Liver (tissue), 9 donors: Measurements from ENCODE around the gene MAB21L4. TPM values are rescaled to one million over a fixed set of nuclear protein-coding genes. Genes with fewer than 3 reads are reported as not detected.

Experiments used
- DNase-seq: peaks from one replicate; pipeline ENCODE4 v3.0.0-alpha.2; 2017; ENCODE audit warnings: low spot score
- H3K27ac ChIP-seq, 2 donors: one replicate each; pipeline ENCODE4 v1.7.0; 2013; ENCODE audit warnings: inconsistent platforms in 2 of 2, low read length in 2 of 2, control low read depth in 1 of 2, low read depth in 1 of 2, mild to moderate bottlenecking in 1 of 2
- H3K27me3 ChIP-seq, 4 donors: one replicate each; pipeline versions ENCODE4 v1.6.1 to v1.7.0; 2013; ENCODE audit warnings: low read length in 3 of 4, inconsistent platforms in 1 of 4, mild to moderate bottlenecking in 1 of 4, moderate library complexity in 1 of 4; ENCODE audit not compliant: control insufficient read depth in 4 of 4, insufficient read depth in 4 of 4
- H3K36me3 ChIP-seq, 4 donors: one replicate each; pipeline versions ENCODE4 v1.6.1 to v1.7.0; 2013; ENCODE audit warnings: low read length in 3 of 4, mild to moderate bottlenecking in 3 of 4, low read depth in 1 of 4, moderate library complexity in 1 of 4; ENCODE audit not compliant: control insufficient read depth in 4 of 4, insufficient read depth in 3 of 4
- H3K4me1 ChIP-seq, 4 donors: one replicate each; pipeline versions ENCODE4 v1.6.1 to v1.7.0; 2013; ENCODE audit warnings: low read length in 3 of 4, mild to moderate bottlenecking in 3 of 4, moderate library complexity in 1 of 4; ENCODE audit not compliant: control insufficient read depth in 4 of 4, insufficient read depth in 4 of 4
- H3K4me3 ChIP-seq, 3 donors: one replicate each; pipeline versions ENCODE4 v1.6.1 to v1.7.0; 2013; ENCODE audit warnings: low read length in 3 of 3, control low read depth in 1 of 3, low read depth in 1 of 3, mild to moderate bottlenecking in 1 of 3
- H3K9ac ChIP-seq, 2 donors: one replicate each; pipeline ENCODE4 v1.7.0; 2013; ENCODE audit warnings: low read length in 2 of 2, mild to moderate bottlenecking in 2 of 2, moderate library complexity in 2 of 2, control low read depth in 1 of 2, low read depth in 1 of 2
- H3K9me3 ChIP-seq, 4 donors: one replicate each; pipeline versions ENCODE4 v1.6.1 to v1.7.0; 2013; ENCODE audit warnings: low read length in 3 of 4; ENCODE audit not compliant: control insufficient read depth in 4 of 4
- ATF3 ChIP-seq: IDR thresholded peaks from 2 replicates; pipeline ENCODE4 v1.6.1; 2016; ENCODE audit warnings: antibody characterized with exemption
- CTCF ChIP-seq: fragments of 150-350 bp; IDR thresholded peaks from 2 replicates; pipeline ENCODE4 v1.5.1; 2017; ENCODE audit warnings: improper control_type of control experiment, low read depth, low read length; ENCODE audit not compliant: missing input control
- EGR1 ChIP-seq, 2 donors: IDR thresholded peaks; 2 replicates each; pipeline ENCODE4 v1.6.1; 2016 to 2018; ENCODE audit warnings: antibody characterized with exemption in 2 of 2, low read depth in 2 of 2
- FOXA1 ChIP-seq: IDR thresholded peaks from 2 replicates; pipeline ENCODE4 v1.6.1; 2016; ENCODE audit warnings: antibody characterized with exemption
- HNF4A ChIP-seq, 2 donors: conservative IDR thresholded peaks; 2 replicates each; pipeline ENCODE4 v1.6.1; 2016; ENCODE audit warnings: antibody characterized with exemption in 2 of 2, mild to moderate bottlenecking in 2 of 2
- HNF4G ChIP-seq: IDR thresholded peaks from 2 replicates; pipeline ENCODE4 v1.6.1; 2016; ENCODE audit warnings: antibody characterized with exemption
- MAX ChIP-seq: IDR thresholded peaks from 2 replicates; pipeline ENCODE4 v1.6.1; 2016; ENCODE audit warnings: antibody characterized with exemption
- NR2F2 ChIP-seq: IDR thresholded peaks from 2 replicates; pipeline ENCODE4 v1.6.1; 2016; ENCODE audit warnings: antibody characterized with exemption
- RAD21 ChIP-seq, 2 donors: IDR thresholded peaks; 2 replicates each; pipeline ENCODE4 v1.6.1; 2016; ENCODE audit warnings: antibody characterized with exemption in 2 of 2, mild to moderate bottlenecking in 2 of 2
- REST ChIP-seq: IDR thresholded peaks from 2 replicates; pipeline ENCODE4 v1.6.1; 2016; ENCODE audit warnings: antibody characterized with exemption, mild to moderate bottlenecking
- RXRA ChIP-seq, 2 donors: IDR thresholded peaks; 2 replicates each; pipeline ENCODE4 v1.6.1; 2017 to 2018; ENCODE audit warnings: antibody characterized with exemption in 2 of 2, mild to moderate bottlenecking in 1 of 2
- SP1 ChIP-seq: IDR thresholded peaks from 2 replicates; pipeline ENCODE4 v1.6.1; 2018; ENCODE audit warnings: antibody characterized with exemption, mild to moderate bottlenecking
- TAF1 ChIP-seq: conservative IDR thresholded peaks from 2 replicates; pipeline ENCODE4 v1.6.1; 2016; ENCODE audit warnings: antibody characterized with exemption, mild to moderate bottlenecking
- WGBS: extraction: QIAGEN DNeasy Blood & Tissue Kit; methylation state at CpG from one replicate; pipeline ENCODE4 v1.1.7; 2013; 5-methylcytosine and 5-hydroxymethylcytosine counted together
- polyA plus RNA-seq, 2 donors: library from polyadenylated mRNA; stranded (reverse) in 1 of 2; unstranded in 1 of 2; fragments of 200-250 nt in 1 of 2; fragments of >200 nt in 1 of 2; fragmentation: Nextera tagmentation in 1 of 2; extraction: Ambion mirVana in 1 of 2; gene quantifications; one replicate each; pipeline versions ENCODE4 v1.2.1 to v1.2.3, GENCODE V29; 2013 to 2015
- total RNA-seq, 2 donors: library from RNA; depleted of rRNA; stranded (reverse); fragments of >200 nt; gene quantifications; one replicate each; pipeline ENCODE4 v1.2.3, GENCODE V29; 2014
- donor health status: healthy.
- donor health status: healthy.
- donor health status: healthy.
- donor health status: healthy.
- donor health status: healthy.

The MAB21L4 gene
- total and polyA plus RNA-seq, 4 donors: 0.59 to 8.8 (median 1.1) TPM

- TF ChIP-seq REST: no peak
Observed at GRCh38 chr2:240857039-240858008, 38.6 kb downstream of the MAB21L4 start (continued).

- Histone ChIP-seq H3K36me3 (no peaks in the 10 kb centered on the region), H3K9me3 (no peaks in the 10 kb centered on the region), H3K4me1 (peaks cover 19 to 62% (median 45%) of the 10 kb centered on the region in 4 donors), H3K4me3 (peak overlapping the region in 1 of 3 donors; percentile 12), H3K27ac (peak overlapping the region; percentile 55 to 90), H3K9ac (peak overlapping the region; percentile 19 to 51), H3K27me3 (no peaks in the 10 kb centered on the region)
- no peak for DNase-seq
- WGBS: 42% methylated on average over 21 of the region's 21 CpGs
- TF ChIP-seq NR2F2 (peak; percentile 97), EGR1 (IDR thresholded peaks at IDR 0.05; ENCODE audit: low read depth in 2 of 2) (peak in 1 of 2 donors; percentile 59), SP1 (peak; percentile 78), TAF1 (no peak), FOXA1 (peak; percentile 20), MAX (peak; percentile 59), HNF4A (conservative IDR thresholded peaks at IDR 0.05) (peak; percentile 75 to 93), RAD21 (IDR thresholded peaks at IDR 0.05) (peak; percentile 58 to 76), CTCF (peak; percentile 53), ATF3 (no peak), HNF4G (no peak), RXRA (IDR thresholded peaks at IDR 0.05) (peak; percentile 91 to 99)
Observed at GRCh38 chr2:240856151-240856980, 39.6 kb downstream of the MAB21L4 start.
